ENCODE data around the gene HELZ.
A peak's percentile ranks its signal among the peaks of the same experiment; 100 is the strongest.

HELZ gene

DNA sequence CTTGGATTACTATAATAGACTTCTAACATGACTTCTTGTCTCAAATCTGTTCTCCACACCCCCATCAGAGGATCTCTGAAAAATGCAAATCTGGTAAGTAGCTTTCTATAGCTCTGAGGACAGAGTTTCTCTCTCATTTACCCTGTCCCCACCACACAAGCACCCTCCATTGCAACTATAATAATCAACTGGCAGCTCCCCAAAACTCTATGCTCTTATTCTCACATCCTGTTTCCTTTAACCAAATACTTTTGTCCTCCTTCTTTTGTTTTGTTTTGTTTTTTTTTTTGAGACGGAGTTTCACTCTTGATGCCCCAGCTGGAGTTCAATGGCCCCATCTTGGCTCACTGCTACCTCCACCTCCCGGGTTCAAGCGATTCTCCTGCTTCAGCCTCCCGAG lies 73.4 kb downstream of the HELZ start:
- H3K14ac ChIP-seq (ENCODE audit: low read length) = no peak overlapping the region
- no peak for DNase-seq
- H3K27me3 ChIP-seq (ENCODE audit: insufficient read depth, low read length) = no peaks in the 10 kb centered on the region
- H3K9ac ChIP-seq (ENCODE audit: low read length) = no peak overlapping the region
- no peak overlapping the region for H2BK120ac ChIP-seq (ENCODE audit: insufficient read depth, low read length, poor library complexity)
- H3K18ac ChIP-seq (ENCODE audit: low read length) = no peak overlapping the region
- H3K4me1 ChIP-seq (ENCODE audit: control insufficient read depth in 1 of 2, insufficient read depth in 2 of 2, low read length in 2 of 2) = no peaks in the 10 kb centered on the region
- H2BK5ac ChIP-seq (ENCODE audit: low read depth, low read length, poor library complexity) = no peak overlapping the region
- H3K4ac ChIP-seq (ENCODE audit: low read depth, low read length) = no peak overlapping the region
- H3K23ac ChIP-seq (ENCODE audit: low read length) = no peak overlapping the region
- H2AFZ ChIP-seq (ENCODE audit: insufficient read depth, low read length, poor library complexity) = no peak overlapping the region
- H3K36me3 ChIP-seq (ENCODE audit: control insufficient read depth in 1 of 2, insufficient read depth in 2 of 2, low read length in 2 of 2) = peaks cover 1 to 9% of the 10 kb centered on the region in 2 experiments
- H3K4me3 ChIP-seq (ENCODE audit: low read depth, low read length) = no peak overlapping the region
- no peak overlapping the region for H4K91ac ChIP-seq (ENCODE audit: low read depth, low read length)
- no peak overlapping the region for H4K12ac ChIP-seq (ENCODE audit: low read depth, low read length)
- H3K27ac ChIP-seq (ENCODE audit: low read depth, low read length) = no peak overlapping the region
- H2AK5ac ChIP-seq (ENCODE audit: low read length) = no peak overlapping the region
- H4K8ac ChIP-seq (ENCODE audit: low read depth, low read length) = no peak overlapping the region
- no peaks in the 10 kb centered on the region for H3K9me3 ChIP-seq (ENCODE audit: insufficient read depth, low read depth, low read length)
- H2BK12ac ChIP-seq (ENCODE audit: low read length) = no peak overlapping the region
- no peaks in the 10 kb centered on the region for H3K79me1 ChIP-seq (ENCODE audit: low read length)
- no CpG with 5 or more reads among the region's 4 CpGs for WGBS (ENCODE audit: extremely low coverage, insufficient coverage, insufficient read length)
- H3K79me2 ChIP-seq (ENCODE audit: control insufficient read depth, insufficient read depth, low read length, poor library complexity) = no peaks in the 10 kb centered on the region
- no peak overlapping the region for H3K4me2 ChIP-seq (ENCODE audit: low read length)

DNA sequence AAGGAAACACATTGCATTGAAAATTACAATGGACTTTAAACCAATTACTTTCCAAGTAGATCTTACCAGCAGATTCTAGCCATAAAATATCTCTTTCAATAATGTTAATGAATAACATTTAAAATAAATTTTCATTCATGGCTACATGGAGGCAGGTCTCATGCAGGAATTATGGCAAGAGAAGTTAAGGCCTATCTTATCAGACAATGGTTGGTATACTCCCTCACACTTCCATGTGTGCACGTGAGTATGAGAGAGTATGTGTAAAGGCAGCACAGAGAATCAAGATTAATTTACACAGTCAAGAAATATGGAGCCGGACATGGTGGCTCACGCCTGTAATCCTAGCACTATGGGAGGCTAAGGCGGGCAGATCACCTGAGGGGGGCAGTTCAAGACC lies 76.5 kb downstream of the HELZ start:
- H2BK5ac ChIP-seq (ENCODE audit: low read depth, low read length, poor library complexity) = no peak overlapping the region
- H2BK120ac ChIP-seq (ENCODE audit: insufficient read depth, low read length, poor library complexity) = no peak overlapping the region
- H3K79me2 ChIP-seq (ENCODE audit: control insufficient read depth, insufficient read depth, low read length, poor library complexity) = no peaks in the 10 kb centered on the region
- no peak overlapping the region for H3K18ac ChIP-seq (ENCODE audit: low read length)
- no peak overlapping the region for H3K9ac ChIP-seq (ENCODE audit: low read length)
- DNase-seq = no peak
- no peaks in the 10 kb centered on the region for H3K79me1 ChIP-seq (ENCODE audit: low read length)
- no peaks in the 10 kb centered on the region for H3K9me3 ChIP-seq (ENCODE audit: insufficient read depth, low read depth, low read length)
- H3K4me1 ChIP-seq (ENCODE audit: control insufficient read depth in 1 of 2, insufficient read depth in 2 of 2, low read length in 2 of 2) = no peaks in the 10 kb centered on the region
- no peak overlapping the region for H2AK5ac ChIP-seq (ENCODE audit: low read length)
- no peaks in the 10 kb centered on the region for H3K27me3 ChIP-seq (ENCODE audit: insufficient read depth, low read length)
- H4K8ac ChIP-seq (ENCODE audit: low read depth, low read length) = no peak overlapping the region
- H3K4me3 ChIP-seq (ENCODE audit: low read depth, low read length) = no peak overlapping the region
- no peak overlapping the region for H2BK12ac ChIP-seq (ENCODE audit: low read length)
- no peak overlapping the region for H3K4ac ChIP-seq (ENCODE audit: low read depth, low read length)
- H4K91ac ChIP-seq (ENCODE audit: low read depth, low read length) = no peak overlapping the region
- no CpG with 5 or more reads among the region's 4 CpGs for WGBS (ENCODE audit: extremely low coverage, insufficient coverage, insufficient read length)
- no peak overlapping the region for H4K12ac ChIP-seq (ENCODE audit: low read depth, low read length)
- H3K14ac ChIP-seq (ENCODE audit: low read length) = no peak overlapping the region
- H3K23ac ChIP-seq (ENCODE audit: low read length) = no peak overlapping the region
- H3K4me2 ChIP-seq (ENCODE audit: low read length) = no peak overlapping the region
- peaks cover 4 to 8% of the 10 kb centered on the region in 2 experiments for H3K36me3 ChIP-seq (ENCODE audit: control insufficient read depth in 1 of 2, insufficient read depth in 2 of 2, low read length in 2 of 2)
- no peak overlapping the region for H3K27ac ChIP-seq (ENCODE audit: low read depth, low read length)
- no peak overlapping the region for H2AFZ ChIP-seq (ENCODE audit: insufficient read depth, low read length, poor library complexity)

DNA sequence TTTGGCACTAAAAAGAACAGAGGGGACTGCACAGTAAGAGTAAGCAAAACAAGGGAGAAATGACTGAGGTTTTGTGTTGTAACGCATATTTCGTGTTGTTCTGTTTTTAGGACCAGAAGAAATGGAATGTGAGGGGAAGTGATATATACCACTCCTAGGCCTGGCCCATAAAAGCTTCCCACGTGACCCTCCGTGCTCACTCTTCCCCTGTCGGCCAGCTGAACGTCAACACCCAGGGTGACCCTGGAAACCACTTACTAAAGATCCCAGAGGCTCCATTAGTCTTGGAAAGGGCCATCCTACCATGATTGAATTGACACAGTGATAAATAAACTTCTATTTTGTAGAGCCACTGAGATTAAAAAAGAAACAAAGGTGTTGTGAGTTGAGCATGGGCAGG lies 79.8 kb downstream of the HELZ start:
- H3K4me1 ChIP-seq (ENCODE audit: control insufficient read depth in 1 of 2, insufficient read depth in 2 of 2, low read length in 2 of 2) = no peaks in the 10 kb centered on the region
- H2BK12ac ChIP-seq (ENCODE audit: low read length) = no peak overlapping the region
- no peak overlapping the region for H4K91ac ChIP-seq (ENCODE audit: low read depth, low read length)
- no peak overlapping the region for H3K4ac ChIP-seq (ENCODE audit: low read depth, low read length)
- WGBS (ENCODE audit: extremely low coverage, insufficient coverage, insufficient read length) = no CpG with 5 or more reads among the region's 6 CpGs
- H3K79me2 ChIP-seq (ENCODE audit: control insufficient read depth, insufficient read depth, low read length, poor library complexity) = no peaks in the 10 kb centered on the region
- H3K9ac ChIP-seq (ENCODE audit: low read length) = no peak overlapping the region
- H2AFZ ChIP-seq (ENCODE audit: insufficient read depth, low read length, poor library complexity) = no peak overlapping the region
- no peak overlapping the region for H3K4me2 ChIP-seq (ENCODE audit: low read length)
- no peak overlapping the region for H2BK120ac ChIP-seq (ENCODE audit: insufficient read depth, low read length, poor library complexity)
- H3K23ac ChIP-seq (ENCODE audit: low read length) = no peak overlapping the region
- H3K9me3 ChIP-seq (ENCODE audit: insufficient read depth, low read depth, low read length) = no peaks in the 10 kb centered on the region
- H3K27me3 ChIP-seq (ENCODE audit: insufficient read depth, low read length) = no peaks in the 10 kb centered on the region
- no peak overlapping the region for H3K27ac ChIP-seq (ENCODE audit: low read depth, low read length)
- no peak overlapping the region for H2BK5ac ChIP-seq (ENCODE audit: low read depth, low read length, poor library complexity)
- peaks cover 6 to 10% of the 10 kb centered on the region in 2 experiments for H3K36me3 ChIP-seq (ENCODE audit: control insufficient read depth in 1 of 2, insufficient read depth in 2 of 2, low read length in 2 of 2)
- no peak overlapping the region for H4K12ac ChIP-seq (ENCODE audit: low read depth, low read length)
- no peak overlapping the region for H3K4me3 ChIP-seq (ENCODE audit: low read depth, low read length)
- H3K14ac ChIP-seq (ENCODE audit: low read length) = no peak overlapping the region
- no peak overlapping the region for H2AK5ac ChIP-seq (ENCODE audit: low read length)
- no peak overlapping the region for H4K8ac ChIP-seq (ENCODE audit: low read depth, low read length)
- H3K18ac ChIP-seq (ENCODE audit: low read length) = no peak overlapping the region
- peak in 1 of 2 donors; percentile 6 for DNase-seq
- no peaks in the 10 kb centered on the region for H3K79me1 ChIP-seq (ENCODE audit: low read length)

DNA sequence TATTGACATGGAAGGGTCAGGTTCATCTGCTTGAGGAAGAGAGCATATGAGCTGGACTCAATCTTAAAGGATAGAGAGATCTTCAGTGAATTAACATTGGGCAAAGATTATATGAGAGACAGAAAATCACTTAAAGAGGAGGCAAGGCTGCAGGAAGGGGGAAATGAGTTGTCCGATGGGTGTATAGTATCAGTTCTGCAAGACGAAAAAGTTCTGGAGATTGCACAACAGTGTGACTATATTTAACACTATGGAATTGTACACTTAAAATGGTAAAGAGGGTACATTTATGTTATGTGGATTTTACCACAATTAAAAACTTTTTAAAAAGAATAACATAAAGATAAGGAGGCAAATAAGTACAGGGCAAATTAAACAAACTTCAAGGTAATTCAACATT lies 80.7 kb downstream of the HELZ start:
- Histone ChIP-seq H3K27ac (ENCODE audit: low read depth, low read length) (no peak overlapping the region), H3K79me1 (ENCODE audit: low read length) (no peaks in the 10 kb centered on the region), H2BK120ac (ENCODE audit: insufficient read depth, low read length, poor library complexity) (no peak overlapping the region), H3K36me3 (ENCODE audit: control insufficient read depth in 1 of 2, insufficient read depth in 2 of 2, low read length in 2 of 2) (peaks cover 5 to 10% of the 10 kb centered on the region in 2 experiments), H3K4me3 (ENCODE audit: low read depth, low read length) (no peak overlapping the region), H2BK12ac (ENCODE audit: low read length) (no peak overlapping the region), H2AFZ (ENCODE audit: insufficient read depth, low read length, poor library complexity) (no peak overlapping the region), H3K14ac (ENCODE audit: low read length) (no peak overlapping the region), H3K4me2 (ENCODE audit: low read length) (no peak overlapping the region), H3K27me3 (ENCODE audit: insufficient read depth, low read length) (no peaks in the 10 kb centered on the region), H2AK5ac (ENCODE audit: low read length) (no peak overlapping the region), H4K91ac (ENCODE audit: low read depth, low read length) (no peak overlapping the region), H3K4me1 (ENCODE audit: control insufficient read depth in 1 of 2, insufficient read depth in 2 of 2, low read length in 2 of 2) (no peaks in the 10 kb centered on the region), H3K9me3 (ENCODE audit: insufficient read depth, low read depth, low read length) (no peaks in the 10 kb centered on the region), H3K9ac (ENCODE audit: low read length) (no peak overlapping the region), H3K79me2 (ENCODE audit: control insufficient read depth, insufficient read depth, low read length, poor library complexity) (no peaks in the 10 kb centered on the region), H3K4ac (ENCODE audit: low read depth, low read length) (no peak overlapping the region), H3K18ac (ENCODE audit: low read length) (no peak overlapping the region), H4K8ac (ENCODE audit: low read depth, low read length) (no peak overlapping the region), H4K12ac (ENCODE audit: low read depth, low read length) (no peak overlapping the region), H2BK5ac (ENCODE audit: low read depth, low read length, poor library complexity) (no peak overlapping the region), H3K23ac (ENCODE audit: low read length) (no peak overlapping the region)
- WGBS (ENCODE audit: extremely low coverage, insufficient coverage, insufficient read length) = no CpG with 5 or more reads among the region's 2 CpGs
- no peak for DNase-seq
